HG03064 (cell line): ENCODE results near the gene WHAMM.
"Not testable (repeated sequence)": the region's sequence is repeated elsewhere in the genome, so short reads cannot be mapped to it uniquely, and the experiment has no call there.

Source experiments
- ATAC-seq: cut with Tn5 transposase; IDR thresholded peaks from one replicate; pipeline ENCODE4 v1.9.1; 2021; ENCODE audit warnings: low read depth; ENCODE audit not compliant: unreplicated experiment

WHAMM gene

DNA sequence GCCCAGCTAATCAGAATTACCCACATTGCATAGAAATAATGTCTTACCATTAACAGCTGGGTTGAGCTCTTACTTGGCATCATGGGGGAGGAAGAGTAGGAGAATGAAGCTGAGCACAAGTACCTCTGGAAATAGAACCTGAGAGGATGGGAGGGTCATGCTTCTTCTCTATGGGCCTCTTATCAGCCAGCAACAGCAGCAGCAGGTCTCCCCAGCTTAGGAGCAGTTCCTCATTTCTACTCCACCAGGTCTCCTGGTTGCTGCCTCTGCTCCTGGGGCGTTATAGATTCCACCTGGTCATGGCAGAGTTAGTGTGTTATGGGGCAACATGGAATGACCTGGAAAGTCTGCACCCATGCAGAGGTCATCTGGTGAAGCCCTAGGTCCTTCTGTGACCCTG is 6.9 kb upstream of the WHAMM start:
- ATAC-seq = no peak

DNA sequence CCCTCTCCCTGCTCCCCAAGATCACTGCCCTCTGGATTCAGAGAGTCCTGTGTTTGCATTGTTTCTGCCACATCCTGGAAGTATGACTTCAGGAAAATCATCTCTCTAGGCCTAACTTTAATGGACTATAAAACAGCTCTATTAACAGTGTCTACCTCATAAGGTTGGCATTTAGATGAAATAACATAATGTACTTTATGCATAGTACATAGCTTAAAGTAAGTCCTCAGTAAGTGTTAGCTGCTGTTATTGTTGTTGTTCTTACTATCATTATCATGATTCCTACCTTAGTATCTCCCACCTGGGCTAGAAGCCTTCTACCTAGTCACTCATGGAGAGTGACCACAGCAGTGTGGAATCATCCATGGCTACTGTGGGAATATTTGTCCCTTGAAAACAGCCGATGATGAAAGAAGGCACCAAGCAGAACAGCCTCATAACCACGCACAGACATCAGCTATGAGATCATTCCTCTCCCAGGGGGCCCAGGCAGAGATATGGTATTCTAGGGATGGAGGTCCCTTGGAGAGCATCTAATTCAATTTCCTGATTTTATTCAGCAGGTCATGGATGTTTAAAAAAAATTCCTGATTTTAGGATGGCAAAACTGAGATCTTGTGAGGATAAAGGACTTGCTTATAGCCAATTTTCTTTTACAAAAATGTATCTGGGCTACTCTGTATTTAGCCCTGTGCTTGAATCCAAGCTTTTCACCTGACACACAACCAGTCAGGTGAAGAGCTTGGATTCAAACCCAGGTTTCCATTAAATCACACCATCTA is 5.4 kb upstream of the WHAMM start:
- no peak for ATAC-seq

DNA sequence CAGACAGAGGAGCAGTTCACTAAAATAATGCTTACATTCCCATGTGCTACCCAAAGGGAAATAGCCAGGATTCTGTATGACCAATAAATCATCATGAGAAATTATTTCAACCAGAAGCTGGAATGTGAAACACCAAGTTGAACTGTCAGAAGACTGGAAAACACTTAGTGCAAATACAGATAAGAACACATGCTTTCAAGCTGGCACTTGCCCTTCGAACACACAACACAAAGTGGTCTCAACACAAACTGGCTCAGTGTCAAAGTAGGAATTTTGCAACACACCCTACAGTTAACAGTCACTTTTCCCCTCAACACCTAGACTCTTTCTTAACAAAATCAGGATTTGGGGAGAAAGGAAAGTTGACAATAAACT is 4.9 kb upstream of the WHAMM start:
- no peak for ATAC-seq

DNA sequence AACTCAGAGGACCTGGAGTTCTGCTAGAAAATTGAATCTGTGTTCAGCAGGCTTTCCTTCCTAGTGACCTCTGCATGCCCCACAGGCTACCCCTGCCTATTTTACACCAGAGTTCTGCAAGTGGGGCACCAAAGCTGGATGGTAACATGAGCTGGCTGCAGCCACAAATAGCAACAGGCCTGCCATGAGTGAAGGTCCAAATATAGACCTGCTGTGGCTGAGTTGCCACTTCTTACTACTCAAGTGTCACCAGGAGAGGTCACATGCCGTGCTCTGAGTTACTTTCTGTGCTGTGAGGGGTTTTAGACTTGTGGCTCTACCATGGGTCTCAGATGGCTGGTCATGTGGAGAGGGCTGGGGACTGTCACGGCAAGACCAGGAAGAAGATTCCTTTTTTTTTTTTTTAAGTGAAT is 3.4 kb upstream of the WHAMM start, which contains the start of gene FSD2:
Gene FSD2, minus strand, starts transcription at position 76 of the 413 bp plus-strand sequence. CDS start 18,679 bp downstream, outside the sequence.
- ATAC-seq = peak; percentile 57

DNA sequence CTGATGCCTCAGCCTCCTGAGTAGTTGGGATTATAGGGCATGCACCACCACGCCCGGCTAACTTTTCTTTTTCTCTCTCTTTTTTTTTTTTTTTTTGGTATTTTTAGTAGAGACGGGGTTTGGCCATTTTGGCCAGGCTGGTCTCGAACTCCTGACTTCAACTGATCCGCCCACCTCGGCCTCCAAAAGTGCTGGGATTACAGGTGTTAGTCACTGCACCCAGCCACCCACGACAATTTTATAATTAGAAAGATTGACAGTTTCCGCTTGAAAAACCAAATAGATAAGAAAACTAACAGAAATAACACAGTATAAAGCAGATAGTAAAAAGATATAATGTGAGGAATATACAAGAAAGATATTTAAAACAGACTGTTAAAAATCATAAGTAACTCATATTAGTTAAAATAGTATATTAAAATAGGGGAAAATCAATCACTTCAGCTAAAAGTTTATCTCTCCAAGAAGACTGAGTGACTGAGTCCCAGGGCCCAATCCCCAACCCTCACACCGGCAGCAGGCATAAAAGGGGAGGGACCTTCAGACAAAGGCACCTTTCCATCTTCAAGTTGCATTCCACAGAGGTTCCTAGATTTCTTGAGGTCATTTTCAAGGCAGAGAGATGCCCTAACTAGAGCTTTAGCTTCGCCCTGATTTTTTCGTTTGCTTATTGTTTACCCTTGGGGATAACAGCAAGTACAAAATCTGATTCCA is 1.4 kb upstream of the WHAMM start:
- ATAC-seq = no peak

DNA sequence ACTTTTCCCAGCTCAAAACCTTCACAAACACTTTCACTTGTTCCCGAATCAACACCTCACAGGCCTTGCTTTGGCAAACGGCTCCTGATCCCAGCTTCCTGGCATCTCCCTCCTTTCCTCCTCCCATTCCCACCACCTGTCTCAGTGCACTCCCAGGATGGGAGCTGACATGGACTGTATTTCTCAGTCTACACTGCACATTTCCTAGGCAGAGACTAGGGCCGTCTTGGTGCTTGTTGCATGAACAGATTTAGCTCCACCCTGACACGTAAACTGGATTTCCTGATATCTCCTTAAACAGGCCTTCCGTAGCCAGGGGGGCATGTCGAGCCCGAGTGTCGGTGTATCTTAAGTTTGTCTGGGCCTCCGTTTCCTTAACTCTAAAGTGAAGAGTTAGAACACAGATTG is 790 bp upstream of the WHAMM start:
- no peak for ATAC-seq

DNA sequence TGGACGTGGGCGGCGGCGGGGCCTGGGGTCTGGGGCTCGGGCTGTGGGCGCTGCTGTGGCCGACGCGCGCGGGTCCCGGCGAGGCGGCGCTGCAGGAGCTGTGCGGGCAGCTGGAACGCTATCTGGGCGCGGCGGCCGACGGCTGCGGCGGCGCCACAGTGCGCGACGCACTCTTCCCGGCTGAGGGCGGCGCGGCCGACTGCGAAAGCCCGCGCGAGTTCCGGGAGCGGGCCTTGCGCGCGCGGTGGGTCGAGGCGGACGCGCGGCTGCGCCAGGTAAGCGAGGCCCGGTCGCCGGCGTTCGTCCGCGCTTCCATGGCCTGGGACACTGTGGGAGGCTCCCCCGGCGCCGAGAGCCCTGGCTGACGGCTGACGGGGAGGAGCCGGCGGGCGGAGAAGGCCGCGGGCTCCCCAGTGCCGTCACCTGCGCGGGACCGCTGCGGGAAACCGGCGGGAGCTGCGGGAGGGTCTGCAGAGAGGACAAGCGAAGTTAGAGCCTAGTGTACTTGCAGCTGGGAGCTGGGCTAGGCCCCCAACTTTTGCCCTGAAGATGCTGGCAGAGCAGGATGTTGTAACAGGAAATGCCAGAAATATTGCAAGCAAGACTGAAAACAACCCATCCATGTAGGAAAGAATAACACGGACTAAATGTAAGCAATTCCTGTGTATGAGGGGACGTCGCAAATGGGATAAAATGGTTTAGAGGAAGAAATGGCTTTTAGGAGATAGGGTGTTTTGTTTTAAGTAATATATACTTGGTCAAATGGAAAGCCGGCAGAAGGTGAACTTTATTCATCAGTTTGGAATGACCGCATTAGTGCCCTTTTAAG is 847 bp downstream of the WHAMM start:
- peak; percentile 23 for ATAC-seq

DNA sequence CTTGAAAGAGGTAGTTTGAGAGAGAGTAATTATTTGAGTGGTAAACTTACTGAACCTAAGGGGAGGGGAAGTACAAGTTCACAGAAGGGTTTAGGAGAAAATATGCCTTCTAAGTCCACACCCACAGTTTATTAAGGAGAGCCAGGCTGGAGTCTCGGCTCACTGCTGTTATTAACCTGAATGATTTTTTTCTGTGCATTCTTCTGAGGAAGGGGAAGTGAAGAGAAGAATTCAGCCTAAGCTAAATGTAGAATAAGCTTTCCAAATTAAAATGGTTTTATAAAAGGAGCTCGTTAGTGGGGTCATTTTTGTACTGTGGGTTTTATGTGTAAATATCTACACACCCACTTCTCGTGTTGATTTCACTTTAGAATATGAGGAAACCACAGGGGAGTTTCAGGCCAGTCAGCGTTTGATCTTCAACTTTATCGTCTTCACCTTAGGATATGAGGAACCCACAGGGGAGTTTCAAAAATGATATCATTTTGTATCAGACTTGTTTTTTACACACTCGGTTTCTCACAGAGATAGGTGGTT is 1.5 kb downstream of the WHAMM start:
- ATAC-seq = no peak

DNA sequence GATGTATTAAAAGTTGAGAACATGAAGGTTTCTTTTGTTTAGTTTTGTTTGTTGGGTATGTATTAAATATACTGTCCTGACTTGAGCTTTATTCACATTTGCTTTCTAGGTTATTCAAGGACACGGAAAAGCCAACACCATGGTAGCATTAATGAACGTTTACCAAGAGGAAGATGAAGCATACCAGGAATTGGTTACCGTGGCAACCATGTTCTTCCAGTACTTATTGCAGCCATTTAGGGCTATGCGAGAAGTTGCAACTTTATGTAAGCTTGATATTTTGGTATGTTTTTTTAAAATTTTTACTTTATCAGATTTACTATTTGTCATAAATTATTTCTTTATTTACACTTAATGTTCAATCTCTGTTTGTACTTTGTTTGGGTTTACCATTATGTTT is 3.6 kb downstream of the WHAMM start:
- ATAC-seq = no peak

DNA sequence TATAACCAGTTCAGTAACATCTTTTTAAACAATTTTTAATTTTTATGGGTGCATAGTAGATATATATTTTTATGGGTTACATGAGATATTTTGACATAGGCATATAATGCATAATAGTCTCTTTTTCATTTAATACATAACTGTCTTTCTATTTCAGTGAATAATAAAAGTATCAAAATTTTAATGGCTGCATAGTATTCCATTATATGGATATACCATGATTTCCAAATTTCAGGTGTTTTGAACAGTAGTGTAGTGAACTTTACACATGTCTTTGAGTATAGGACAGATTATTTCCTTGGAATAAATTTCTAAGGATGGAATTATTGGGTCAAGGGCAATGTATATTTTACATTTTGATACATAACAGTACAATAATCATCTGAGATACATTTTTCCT is 10.7 kb downstream of the WHAMM start:
- ATAC-seq = no peak

DNA sequence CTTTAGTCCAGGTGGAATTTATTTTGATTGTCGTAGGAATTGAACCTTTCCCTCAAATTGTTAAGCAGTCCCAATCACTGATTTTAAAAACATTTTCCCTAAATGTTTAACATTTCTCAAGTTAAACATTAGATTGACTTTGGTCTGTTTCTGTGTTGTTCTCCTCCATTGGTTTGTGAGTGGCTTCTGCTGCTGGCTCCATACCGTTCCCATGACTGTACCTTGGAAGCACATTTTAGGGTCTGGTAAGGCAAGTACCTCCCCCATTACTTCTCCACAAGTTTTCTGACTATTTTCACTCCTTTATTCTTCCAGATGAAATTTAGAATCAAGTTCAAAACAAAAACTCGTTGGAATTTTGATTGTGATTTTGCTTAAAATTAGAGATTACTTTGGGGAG is 12.0 kb downstream of the WHAMM start:
- ATAC-seq = not testable (repeated sequence)

DNA sequence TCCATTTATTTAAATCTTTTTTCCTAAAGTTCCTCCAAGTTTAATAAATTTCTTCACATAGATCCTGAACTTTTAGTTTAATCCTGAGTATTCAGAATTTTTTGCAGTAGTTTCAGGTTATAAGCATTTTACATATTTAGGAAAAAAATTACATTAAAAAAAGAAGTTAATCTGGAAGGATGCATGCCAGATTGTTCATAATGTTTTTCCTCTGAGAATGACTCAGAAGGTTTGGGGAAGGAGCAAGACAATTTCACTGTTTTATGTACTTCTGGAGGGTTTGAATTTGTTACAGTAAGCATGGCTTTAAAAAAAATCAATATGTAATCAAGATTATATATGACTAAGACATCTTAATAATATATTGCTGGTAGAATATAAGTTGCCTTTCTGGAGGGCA is 12.4 kb downstream of the WHAMM start:
- ATAC-seq = not testable (repeated sequence)

DNA sequence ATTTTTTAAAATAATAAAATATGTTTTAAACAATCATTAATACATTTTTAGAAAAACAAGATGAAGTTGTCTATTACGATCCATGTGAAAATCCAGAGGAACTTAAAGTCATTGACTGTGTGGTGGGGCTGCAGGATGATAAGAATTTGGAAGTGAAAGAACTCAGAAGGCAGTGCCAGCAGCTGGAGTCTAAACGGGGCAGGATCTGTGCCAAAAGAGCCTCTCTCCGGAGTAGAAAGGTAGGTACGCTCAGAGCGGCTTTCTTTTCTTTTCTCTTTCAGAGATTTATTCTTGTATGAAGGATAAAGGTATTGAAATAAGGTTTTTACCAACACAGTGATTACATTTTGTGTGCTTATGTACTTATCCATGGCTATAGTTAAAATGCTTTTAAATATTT is 13.6 kb downstream of the WHAMM start:
- ATAC-seq = no peak

DNA sequence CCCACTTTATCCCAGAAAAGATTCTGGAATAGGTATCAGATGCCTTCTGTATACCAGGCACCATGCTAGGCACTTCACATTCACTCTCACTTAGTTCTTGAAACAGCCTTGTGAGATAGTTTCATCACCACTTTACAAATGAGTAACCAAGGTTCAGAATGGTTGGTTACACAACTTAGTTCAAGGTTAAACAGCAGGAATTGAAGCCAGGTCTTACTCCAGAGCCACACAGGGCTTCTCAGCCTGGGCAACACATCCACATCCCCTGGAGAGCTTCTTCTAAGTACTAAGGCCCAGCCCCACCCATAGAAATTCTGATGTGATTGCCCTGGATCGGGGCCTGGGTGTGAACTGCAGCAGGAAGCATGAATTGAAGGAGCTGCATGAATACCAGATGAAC is 18.6 kb downstream of the WHAMM start:
- ATAC-seq = no peak

DNA sequence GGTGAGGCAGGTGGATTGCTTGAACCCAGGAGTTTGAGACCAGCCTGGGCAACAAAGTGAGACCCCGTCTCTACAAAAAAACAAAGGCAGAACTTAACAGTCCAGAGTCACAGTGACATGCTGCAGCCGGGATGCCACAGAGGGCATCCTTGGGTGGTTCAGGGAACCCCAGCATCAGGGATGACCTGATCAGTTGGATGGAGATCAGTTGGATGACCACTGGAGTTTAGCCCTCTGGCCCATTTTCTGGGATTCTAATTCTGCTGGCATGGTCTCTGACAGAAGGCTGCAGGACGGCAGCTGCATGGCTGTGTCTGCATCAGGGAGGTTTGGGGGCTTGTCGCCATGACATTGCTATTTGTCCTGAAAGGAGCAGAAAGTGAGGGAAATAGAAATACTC is 19.8 kb downstream of the WHAMM start:
- no peak for ATAC-seq

DNA sequence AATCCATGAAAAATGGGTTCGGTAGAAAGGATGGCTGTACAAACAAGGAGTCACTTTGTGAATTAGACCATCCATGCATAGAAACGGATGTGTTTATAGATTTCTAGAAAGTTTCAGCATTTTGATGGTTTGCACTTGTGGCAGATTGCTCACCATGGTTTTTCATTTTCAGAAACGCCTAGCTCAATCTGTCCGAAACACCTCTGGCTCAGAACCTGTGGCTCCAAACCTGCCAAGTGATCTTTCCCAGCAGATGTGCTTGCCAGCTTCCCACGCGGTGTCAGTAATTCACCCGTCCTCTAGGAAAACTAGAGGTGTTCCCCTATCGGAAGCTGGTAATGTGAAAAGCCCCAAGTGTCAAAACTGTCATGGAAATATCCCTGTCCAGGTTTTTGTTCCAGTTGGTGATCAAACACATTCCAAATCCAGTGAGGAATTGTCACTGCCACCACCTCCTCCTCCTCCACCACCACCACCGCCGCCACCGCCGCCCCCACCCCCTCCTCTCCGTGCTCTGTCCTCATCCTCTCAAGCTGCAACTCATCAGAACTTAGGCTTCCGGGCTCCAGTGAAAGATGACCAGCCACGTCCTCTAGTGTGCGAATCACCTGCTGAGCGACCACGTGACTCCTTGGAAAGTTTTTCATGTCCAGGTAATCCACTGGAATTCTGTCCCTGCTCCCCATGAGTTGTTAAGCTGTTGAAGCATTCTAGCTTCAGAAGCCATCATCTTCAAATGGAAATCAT is 21.2 kb downstream of the WHAMM start:
- ATAC-seq = no peak

DNA sequence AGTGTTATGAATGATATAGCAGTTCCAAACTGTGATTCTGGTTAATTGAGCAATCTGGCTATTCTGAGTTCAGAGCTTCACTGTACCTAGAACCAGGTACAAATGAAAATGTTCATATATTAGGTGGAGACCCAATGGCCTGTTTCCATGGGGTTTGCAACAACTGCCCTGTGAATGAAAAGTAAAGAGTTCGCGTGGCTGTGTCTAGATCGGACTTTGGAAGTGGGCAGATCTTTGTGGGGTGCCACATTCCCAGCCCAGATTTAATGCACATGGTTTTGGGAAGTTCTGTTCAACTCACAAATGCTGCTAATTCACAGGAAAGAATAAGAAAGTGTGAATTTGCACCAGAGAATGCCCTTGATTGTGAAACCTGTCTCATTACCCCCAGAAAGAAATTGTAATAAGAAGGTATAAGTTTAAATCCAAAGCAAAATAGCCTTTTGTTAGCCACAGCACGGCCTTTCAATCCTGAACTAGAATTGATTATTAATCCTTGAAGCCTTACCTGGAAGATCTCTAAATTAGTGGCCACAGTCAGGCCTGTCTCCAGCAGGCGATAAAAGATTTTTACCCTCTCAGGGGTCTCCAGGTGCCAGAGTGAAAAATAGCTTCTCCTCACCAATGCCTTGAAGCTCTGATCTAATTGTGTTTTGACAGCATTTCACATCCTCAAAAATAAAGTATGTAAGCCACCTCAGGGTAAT is 22.6 kb downstream of the WHAMM start:
- ATAC-seq = peak; percentile 13

DNA sequence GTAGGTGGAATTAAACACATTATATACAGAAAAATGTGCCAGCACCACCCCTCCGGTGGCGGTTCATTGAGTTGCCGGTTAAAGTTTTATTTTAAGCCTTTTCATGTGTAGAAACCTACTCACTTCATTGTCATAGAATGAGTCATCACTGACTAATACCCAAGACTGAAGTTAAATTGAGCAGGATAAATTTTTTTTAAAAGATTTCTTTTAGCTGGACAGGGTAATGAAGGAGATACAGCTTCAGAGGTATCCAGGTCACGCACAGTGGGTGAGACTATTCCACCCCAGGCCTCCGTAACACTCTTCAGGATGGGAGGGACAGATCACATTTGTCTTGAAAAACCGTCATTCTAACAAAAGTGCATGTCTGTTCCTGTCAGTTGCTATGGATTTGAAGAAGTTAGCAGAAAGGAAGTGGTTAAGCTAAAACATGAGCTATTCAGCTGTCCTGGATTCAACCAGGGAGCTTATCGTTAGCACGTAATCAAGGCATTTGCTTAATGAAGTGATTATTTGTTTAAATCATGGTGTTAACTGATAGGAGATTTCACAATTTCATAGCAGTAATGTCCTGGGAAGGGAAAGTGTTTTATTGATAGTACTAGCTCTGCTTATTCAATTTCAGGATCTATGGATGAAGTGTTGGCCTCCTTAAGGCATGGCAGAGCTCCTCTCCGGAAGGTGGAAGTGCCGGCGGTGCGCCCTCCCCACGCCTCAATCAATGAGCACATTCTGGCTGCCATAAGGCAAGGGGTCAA is 23.4 kb downstream of the WHAMM start:
- ATAC-seq = peak; percentile 89

DNA sequence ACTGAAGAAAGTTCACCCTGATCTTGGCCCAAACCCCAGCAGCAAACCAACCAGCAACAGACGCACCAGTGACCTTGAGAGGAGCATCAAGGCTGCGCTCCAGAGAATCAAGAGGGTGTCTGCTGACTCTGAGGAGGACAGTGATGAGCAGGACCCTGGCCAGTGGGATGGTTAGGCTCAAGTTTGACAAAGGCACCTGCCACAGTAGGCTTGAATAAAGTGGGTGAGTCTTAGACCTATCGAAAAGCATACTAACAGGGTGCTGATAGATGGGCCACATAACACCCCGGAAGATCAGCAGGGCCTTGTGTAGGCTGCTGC is 23.9 kb downstream of the WHAMM start:
- ATAC-seq = no peak
